ENCODE measurements around the gene INCENP. TPM values are rescaled to one million over a fixed set of nuclear protein-coding genes. Genes with fewer than 3 reads are reported as not detected.

The INCENP gene
- total RNA-seq, 1 experiment from 2014 or later = 164 TPM

- DNase-seq (ENCODE audit: low spot score) = no peak
Observed at GRCh38 chr11:62140304-62141110, 16.7 kb downstream of the INCENP start.

- no peak for DNase-seq (ENCODE audit: low spot score)
Observed at GRCh38 chr11:62141111-62142042, 17.6 kb downstream of the INCENP start.

- no peak for DNase-seq (ENCODE audit: low spot score)
Observed at GRCh38 chr11:62142043-62142375, 18.2 kb downstream of the INCENP start.

DNA sequence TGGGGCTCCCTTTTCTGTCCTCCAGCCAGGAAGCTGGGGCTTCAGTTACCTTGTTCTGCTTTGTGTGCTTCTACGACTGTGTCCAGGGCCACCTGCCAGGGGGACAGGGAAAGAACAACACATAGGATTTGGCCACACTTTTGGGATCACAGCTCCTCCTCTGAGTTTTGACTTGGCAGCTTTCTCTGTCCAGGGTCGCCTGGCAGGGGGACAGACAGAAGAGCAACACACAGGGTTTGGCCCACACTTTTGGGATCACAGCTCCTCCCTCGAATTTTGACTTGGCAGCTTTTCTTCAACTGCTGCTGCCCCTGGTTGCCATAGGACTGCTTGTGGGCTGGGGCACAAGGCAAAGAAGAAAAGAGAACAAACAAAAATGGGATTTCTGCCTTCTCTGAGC lies 19.1 kb downstream of the INCENP start:
- no peak for DNase-seq (ENCODE audit: low spot score)

GRCh38 chr11:62143727-62144126 lies 19.9 kb downstream of the INCENP start:
- DNase-seq (ENCODE audit: low spot score) = no peak

- no peak for DNase-seq (ENCODE audit: low spot score)
Observed at GRCh38 chr11:62144641-62145255, 20.9 kb downstream of the INCENP start.

DNA sequence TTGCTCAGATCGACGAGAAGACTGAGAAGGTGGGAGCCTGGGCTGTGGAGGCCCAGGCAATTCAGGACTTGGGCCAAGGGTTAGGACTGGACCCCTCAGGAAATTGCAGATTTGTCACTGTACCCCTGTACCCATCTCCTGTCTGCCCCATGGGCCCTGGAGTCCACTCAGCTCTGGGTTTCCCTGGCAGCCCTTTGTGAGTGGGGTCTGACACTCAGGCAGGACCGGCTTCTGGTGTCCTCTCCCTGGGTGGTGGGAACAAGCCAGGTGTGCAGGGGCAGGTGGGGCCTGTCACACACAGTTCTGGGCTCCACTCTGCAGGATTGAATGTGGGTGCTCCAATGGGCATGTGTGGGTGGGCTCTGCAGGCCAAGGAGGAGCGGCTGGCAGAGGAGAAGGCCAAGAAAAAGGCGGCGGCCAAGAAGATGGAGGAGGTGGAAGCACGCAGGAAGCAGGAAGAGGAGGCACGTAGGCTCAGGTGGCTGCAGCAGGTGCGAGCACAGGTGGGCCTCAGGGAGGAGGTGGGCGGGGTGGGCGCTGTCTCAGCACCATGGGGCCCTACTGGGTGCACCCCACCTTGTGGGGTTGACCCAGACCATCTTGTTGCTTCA lies 21.6 kb downstream of the INCENP start:
- DNase-seq (ENCODE audit: low spot score) = no peak

- DNase-seq (ENCODE audit: low spot score) = no peak
Observed at GRCh38 chr11:62146476-62147200, 22.8 kb downstream of the INCENP start.

DNA sequence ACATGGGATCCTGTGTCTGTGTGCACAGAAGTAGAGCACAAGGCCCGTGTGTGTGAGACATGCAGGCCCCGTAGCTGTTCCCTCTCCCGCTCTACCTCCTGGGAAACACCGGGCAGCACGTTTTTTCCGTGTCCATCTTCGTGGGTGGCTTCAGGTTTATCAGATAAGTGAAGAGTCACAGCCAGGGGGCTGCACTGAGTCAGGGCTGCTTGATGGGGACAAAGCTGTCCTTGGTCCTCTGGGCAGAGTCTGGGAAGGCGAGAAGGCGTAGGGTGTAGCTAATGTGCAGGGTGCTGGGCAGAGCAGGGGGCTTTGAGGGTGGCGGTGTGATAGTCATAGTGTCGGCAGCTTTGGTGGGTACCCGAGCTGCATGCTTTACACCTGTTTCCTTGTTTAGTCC lies 23.7 kb downstream of the INCENP start:
- DNase-seq (ENCODE audit: low spot score) = no peak

- no peak for DNase-seq (ENCODE audit: low spot score)
Observed at GRCh38 chr11:62148271-62148980, 24.6 kb downstream of the INCENP start.

GRCh38 chr11:62149986-62150886 lies 26.4 kb downstream of the INCENP start:
- no peak for DNase-seq (ENCODE audit: low spot score)

GRCh38 chr11:62150887-62151736 lies 27.3 kb downstream of the INCENP start:
- DNase-seq (ENCODE audit: low spot score) = no peak

GRCh38 chr11:62151737-62152102 lies 27.9 kb downstream of the INCENP start:
- no peak for DNase-seq (ENCODE audit: low spot score)

DNA sequence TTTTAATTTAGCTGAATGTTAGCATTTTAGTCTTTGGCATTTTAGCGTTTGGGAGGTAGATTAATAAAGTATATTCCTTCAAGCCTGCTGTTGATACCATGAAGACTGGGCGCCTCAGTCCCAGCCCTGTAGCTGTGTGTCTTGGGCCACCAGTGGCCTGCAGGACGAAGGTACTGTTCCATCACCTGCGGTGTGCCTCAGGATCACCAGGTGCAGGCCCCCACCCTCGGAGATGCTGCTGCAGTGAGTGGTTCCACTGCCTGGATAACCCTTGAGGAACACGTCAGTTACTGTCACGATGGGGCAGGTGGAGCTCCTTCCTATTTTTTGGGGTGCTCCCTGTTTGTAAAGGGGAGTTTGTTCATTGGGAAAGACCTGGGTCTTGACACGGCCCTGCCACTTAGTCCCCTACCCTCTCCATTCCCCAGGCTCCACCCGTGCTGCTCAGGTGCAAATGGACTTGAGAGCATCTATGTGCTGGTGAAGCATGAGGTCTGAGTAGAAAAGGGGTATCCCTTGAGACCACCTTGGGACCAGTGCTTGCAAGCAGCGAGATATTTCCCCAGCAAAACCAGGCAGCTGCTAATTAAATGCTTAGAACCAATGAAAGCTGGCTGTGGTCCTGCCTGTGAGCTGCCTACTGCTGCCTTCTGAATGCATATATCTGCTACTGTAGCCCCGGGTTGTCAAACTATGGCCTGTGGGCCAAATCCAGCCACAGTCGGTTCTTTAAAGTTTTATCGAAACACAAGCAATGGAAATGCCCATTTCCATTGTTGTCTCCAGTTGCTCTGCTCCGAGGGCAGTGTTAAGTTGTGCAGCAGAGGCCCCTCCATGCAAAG lies 28.7 kb downstream of the INCENP start:
- DNase-seq (ENCODE audit: low spot score) = no peak

DNA sequence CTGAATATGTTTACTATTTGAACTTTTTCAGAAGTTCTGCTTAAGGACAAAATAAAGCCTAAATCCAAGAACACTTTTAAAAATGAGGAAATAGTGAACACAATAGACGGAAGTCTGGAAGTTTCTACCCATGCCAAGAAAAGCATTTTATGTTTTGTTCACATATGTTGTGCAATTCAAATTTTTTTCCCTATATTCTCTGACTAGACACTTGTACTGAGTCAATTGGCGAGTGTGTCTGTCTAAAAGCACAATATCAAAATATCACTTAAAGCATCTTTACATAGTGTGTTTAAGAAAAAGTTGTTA lies 29.2 kb downstream of the INCENP start:
- DNase-seq (ENCODE audit: low spot score) = no peak

- no peak for DNase-seq (ENCODE audit: low spot score)
Observed at GRCh38 chr11:62153617-62154016, 29.8 kb downstream of the INCENP start.

DNA sequence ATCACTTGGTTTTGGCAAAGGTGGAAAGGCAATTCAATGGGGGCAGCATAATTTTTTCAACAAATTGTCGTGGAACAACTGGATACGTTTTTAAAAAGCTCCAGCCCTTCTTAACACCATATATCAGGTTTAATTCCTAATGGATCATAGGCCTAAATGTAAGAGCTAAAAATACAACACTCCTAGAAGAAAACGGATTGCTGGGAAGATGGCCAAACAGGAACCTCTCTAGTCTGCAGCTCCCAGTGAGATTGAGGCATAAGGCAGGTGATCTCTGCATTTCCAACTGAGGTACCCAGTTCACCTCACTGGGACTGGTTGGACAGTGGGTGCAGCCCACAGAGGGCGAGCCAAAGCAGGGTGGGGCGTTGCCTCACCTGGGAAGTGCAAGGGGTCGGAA lies 33.8 kb downstream of the INCENP start:
- DNase-seq (ENCODE audit: low spot score) = no peak

- DNase-seq (ENCODE audit: low spot score) = no peak
Observed at GRCh38 chr11:62166371-62166770, 42.6 kb downstream of the INCENP start.

Measured in HT-29 (cell line).